Stimulated activated CD8-positive, alpha-beta memory T cell treated with anti-CD3 and anti-CD28 coated beads, Interleukin-12 subunit alpha, Interleukin-12 subunit beta, amount 100 ng/mL, for 24 hours (primary cell): ENCODE data around the gene MGLL.

Source experiments
- DNase-seq: peaks from one replicate; pipeline ENCODE4 v3.0.0-alpha.2; 2020; ENCODE audit errors: extremely low read depth

MGLL gene

GRCh38 chr3:127723011-127723567 lies 99.2 kb downstream of the MGLL start:
- no peak for DNase-seq

- DNase-seq = no peak
These were observed 100.1 kb downstream of the MGLL start for GRCh38 chr3:127722091-127722784.

- no peak for DNase-seq
These were observed 101.1 kb downstream of the MGLL start for GRCh38 chr3:127720985-127721935.

GRCh38 chr3:127720161-127720823 lies 102.0 kb downstream of the MGLL start:
- DNase-seq = no peak

GRCh38 chr3:127719369-127719768 lies 102.9 kb downstream of the MGLL start:
- no peak for DNase-seq

GRCh38 chr3:127718916-127719290 lies 103.4 kb downstream of the MGLL start:
- no peak for DNase-seq

- no peak for DNase-seq
These were observed 103.9 kb downstream of the MGLL start for GRCh38 chr3:127718245-127718915.

GRCh38 chr3:127717357-127718244 lies 104.7 kb downstream of the MGLL start:
- DNase-seq = no peak

- no peak for DNase-seq
These were observed 105.9 kb downstream of the MGLL start for GRCh38 chr3:127716384-127716783.

- no peak for DNase-seq
These were observed 106.8 kb downstream of the MGLL start for GRCh38 chr3:127715532-127715931.

- DNase-seq = no peak
These were observed 107.4 kb downstream of the MGLL start for GRCh38 chr3:127714866-127715265.

- no peak for DNase-seq
These were observed 108.2 kb downstream of the MGLL start for GRCh38 chr3:127714125-127714571.

GRCh38 chr3:127712881-127713771 lies 109.2 kb downstream of the MGLL start:
- DNase-seq = no peak

GRCh38 chr3:127712461-127712860 lies 109.9 kb downstream of the MGLL start:
- DNase-seq = no peak

- DNase-seq = no peak
These were observed 110.4 kb downstream of the MGLL start for GRCh38 chr3:127711896-127712295.

- no peak for DNase-seq
These were observed 111.2 kb downstream of the MGLL start for GRCh38 chr3:127711021-127711695.

GRCh38 chr3:127710155-127710941 lies 112.0 kb downstream of the MGLL start:
- no peak for DNase-seq
